Hematopoietic multipotent progenitor cell treated with erythropoietin and hydrocortisone succinate and interleukin-3 and kit ligand, for 6 days (in vitro differentiated cells): ENCODE results near the gene TM4SF18.
"Not testable (repeated sequence)": the region's sequence is repeated elsewhere in the genome, so short reads cannot be mapped to it uniquely, and the experiment has no call there.

Source experiments
- DNase-seq: peaks from one replicate; pipeline ENCODE4 v3.0.0-alpha.2; 2015

Gene TM4SF18

DNA sequence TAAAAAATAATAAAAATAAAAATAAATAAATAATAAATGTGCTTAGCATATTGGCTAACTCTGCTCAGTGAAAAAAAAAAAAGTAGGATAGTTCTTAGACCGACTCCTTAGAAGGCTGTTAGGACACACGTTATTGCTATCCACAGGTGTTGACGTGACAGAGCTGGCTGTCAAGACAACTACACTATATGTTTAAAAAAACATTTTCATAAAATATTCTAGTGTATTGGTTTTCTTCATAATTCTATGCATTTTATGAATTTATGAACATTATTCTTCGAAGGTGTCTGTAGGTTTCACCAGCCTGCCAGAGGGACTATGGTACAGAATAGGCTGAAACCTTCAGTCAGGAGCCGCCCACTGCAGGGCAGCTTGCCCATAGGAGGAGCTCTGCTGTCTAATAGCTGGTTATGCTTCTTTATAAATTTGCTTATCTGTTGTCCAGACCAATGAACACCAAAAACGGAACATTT lies 34.8 kb upstream of the TM4SF18 start:
- DNase-seq = no peak

DNA sequence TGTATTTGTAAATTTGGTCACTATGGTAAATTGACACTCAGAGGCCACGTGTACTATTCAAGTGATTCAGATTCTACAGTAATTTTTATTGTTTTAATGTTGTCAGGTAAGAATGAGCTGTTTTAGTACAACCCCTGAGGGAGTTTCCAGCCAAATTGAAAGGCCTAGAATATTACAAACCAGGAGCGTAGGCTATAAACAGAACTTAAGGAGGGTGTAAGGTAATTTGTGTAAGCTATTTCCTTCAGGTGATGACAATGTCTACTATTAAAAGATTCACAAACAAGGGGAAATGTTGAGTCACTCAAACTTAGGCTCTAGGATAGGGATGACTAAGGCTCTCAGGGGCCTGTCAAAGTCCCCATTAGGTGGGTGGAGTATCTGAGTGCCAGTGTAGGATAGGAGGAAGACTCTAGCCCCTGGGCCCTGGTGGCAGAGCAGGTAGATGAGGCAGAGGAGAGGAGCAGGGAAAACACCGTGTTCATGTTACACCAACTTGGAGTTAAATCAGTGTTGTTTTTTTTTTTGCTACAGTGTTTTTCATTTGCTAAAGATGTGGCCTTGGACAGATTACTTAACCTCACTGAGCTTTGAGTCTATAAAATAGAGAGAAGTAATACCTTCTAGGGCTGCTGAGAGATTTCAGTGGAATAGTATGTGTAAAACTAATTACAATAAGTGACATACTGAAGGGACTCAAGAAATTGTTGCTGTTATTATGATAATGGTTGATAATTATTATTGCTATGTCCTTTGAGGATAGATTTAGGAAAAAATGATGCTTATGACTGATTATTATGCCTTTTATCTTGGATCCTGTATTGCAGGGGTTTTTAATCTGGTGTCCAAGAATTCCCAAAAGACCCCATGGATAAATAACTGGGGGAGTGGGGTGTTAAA lies 33.8 kb upstream of the TM4SF18 start:
- no peak for DNase-seq

DNA sequence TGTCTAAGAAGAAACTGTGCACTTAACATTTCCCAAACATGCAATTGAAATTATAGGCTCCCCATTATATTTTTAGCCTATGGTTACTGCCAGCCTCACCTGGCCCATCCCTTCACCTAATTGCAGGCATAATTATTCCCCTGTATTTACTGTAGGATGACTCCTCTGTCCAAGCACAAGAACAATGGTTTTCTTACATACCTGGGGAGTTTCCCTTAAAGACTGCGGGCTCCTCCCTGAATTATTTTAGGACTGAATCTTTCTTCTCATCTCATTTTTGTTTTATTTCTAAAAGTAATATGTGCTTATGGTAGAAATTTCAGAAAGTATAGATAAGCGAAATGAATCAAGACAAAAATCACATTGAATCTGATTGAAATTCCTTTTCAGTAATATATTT lies 32.6 kb upstream of the TM4SF18 start:
- DNase-seq = no peak

DNA sequence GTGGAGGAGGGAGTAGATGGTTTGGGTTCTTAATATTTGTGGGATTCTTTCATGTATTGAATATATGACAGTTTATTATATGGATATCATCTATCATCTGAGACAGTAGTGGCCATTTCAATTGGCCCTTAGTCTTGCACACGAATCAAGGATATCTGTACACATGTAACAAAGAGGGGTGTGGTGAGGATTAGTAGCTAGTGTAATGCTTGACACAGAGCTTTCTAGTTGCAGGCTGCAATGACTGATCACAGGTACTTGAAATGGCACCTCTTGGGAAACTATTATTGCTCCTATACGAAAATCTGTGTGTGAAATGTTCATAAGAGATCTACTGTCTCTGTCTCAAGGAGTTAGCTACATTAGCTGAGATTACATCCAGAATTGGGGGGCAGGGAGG lies 31.2 kb upstream of the TM4SF18 start:
- DNase-seq = no peak

DNA sequence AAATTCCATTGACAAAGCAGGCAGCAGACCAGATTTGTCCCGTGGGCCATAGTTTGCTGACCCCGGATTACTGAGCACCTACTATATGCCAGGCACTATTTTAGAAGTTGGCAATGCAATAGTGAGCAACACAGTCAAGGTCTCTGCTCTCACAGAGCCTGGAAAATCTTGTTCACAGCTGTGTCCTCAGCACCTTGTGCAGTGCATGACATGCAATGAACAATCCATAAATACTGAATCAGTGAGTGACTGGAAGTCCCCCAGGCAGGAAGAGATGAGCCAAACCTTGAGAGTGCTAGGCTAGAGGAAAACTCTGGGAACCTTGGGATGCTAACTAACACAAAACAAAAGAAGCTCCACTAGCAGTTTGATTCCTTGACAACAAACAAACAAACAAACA lies 29.6 kb upstream of the TM4SF18 start:
- no peak for DNase-seq

DNA sequence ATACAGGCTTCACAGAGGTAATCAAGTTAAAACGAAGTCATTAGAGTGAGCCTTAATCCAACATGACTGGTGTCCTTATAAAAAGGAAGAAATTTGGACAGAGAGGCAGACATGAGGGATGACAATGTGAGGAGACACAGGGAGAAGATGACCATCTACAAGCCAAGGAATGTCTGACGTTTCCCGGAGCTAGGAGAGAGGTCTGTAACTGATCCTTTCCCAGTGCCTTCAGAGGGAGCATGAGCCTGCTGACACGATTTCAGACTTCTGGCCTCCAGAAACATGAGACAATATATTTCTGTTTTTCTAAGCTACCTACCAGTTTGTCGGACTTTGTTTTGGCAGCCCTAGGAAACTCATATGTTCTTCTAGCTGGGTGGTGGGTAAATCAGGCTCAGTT lies 28.9 kb upstream of the TM4SF18 start:
- no peak for DNase-seq

DNA sequence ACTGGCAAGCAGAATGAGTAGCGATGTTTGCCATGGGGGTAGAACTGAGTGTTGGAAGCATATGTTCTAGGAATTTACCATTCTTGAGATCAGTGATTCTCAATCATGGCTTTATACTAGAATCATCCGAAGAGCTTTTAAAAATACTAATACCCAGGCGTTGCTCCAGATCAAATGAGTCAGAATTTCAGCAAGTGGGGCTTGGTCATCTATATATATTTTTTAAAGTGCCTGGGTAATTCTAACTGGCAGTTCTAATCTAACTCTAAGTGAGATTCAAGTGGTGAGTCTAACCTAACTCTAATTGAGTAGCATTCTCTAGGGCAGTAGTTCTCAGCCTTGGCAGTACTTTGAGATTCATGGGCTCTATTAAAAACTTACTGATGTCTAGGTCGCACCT lies 23.2 kb upstream of the TM4SF18 start:
- no peak for DNase-seq

DNA sequence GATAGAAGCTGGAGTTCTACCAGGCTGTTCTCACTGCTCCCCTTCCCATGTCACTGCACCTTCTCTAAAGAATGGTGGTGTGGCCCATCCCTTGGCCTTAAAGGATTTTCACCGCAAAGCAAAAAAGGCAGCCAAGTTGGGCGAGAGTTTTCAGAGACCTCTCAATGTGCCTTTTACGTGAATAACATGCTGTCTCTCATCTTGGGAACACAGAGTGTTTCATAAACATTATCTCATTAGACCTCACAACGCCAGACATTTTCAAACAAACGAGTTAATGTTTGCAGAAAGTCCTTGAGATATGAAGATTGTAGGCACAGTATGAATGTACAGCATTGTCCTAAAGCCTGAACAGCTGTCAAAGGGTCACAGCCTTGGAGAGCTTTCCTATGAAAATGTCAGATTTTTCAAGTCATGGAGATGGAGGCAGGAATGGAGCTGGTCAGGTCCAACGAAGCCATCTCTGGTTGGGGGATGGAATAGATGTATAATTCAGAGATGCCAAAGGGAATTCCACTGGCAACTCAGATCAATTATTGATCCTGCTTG lies 22.7 kb upstream of the TM4SF18 start:
- DNase-seq = no peak

DNA sequence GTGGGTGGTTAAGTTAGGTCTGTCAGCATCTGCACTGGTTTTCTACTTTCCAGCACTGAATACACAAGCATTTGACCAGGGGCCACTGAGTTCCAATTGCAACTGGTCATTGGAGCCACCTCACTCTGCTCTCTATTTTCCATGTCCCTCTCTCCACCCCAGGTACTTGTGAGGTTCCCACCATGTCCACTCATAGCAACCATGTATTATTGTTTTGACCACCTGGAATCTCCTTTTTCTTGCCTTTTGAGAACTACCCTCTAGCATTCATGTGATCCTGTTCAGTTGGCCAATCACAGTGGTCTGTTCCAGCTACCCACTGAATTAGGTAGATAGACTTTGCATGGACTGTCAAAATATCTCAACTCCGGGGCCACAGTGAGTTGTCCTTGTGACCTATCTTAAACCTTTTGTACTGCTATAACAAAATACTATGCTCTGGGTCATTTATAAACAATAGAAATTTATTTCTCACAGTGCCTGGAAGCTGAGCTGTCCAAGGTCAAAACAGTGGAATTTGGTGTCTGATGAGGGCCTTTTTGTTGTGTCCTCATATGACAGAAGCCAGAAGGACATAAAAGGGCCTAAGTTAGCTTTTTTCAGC lies 20.2 kb upstream of the TM4SF18 start:
- DNase-seq = no peak

DNA sequence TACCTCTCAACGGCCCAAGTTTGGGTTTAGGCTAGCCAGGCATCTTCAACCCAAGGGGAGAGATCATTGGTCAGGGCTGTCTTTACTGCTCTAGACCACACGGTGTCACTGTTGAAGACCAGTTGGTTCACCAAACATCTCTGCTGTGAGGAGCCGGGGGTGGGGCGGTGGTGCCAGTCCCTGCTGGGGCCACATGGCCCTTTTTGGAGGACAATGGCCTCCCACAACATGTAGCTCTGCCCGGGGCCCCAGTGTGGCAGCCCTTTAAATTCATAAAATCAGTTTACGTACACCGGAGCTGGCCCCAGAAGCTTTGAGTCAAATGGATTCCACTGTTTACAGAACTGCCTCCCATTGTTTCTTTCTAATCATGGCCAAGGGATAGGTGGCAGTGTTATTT lies 19.1 kb upstream of the TM4SF18 start:
- peak; percentile 80 for DNase-seq

DNA sequence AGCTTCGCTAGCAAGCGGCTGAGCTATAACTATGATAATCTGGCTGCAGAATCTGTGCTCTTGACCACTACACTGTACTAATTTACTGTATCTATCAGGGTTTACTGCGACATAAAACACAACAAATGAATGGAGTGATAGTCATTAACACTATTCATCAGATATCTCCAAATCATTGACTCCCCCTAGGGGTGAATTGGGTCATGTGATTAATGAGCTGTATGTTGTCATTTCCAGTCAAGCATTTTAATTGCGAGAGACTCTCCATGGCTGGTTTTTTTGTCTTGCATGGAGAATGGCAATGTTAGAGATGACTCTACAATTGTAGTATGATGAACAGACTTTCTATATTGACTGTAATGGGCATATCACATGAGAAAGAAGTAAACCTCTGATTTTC lies 10.5 kb upstream of the TM4SF18 start:
- DNase-seq = peak; percentile 15

DNA sequence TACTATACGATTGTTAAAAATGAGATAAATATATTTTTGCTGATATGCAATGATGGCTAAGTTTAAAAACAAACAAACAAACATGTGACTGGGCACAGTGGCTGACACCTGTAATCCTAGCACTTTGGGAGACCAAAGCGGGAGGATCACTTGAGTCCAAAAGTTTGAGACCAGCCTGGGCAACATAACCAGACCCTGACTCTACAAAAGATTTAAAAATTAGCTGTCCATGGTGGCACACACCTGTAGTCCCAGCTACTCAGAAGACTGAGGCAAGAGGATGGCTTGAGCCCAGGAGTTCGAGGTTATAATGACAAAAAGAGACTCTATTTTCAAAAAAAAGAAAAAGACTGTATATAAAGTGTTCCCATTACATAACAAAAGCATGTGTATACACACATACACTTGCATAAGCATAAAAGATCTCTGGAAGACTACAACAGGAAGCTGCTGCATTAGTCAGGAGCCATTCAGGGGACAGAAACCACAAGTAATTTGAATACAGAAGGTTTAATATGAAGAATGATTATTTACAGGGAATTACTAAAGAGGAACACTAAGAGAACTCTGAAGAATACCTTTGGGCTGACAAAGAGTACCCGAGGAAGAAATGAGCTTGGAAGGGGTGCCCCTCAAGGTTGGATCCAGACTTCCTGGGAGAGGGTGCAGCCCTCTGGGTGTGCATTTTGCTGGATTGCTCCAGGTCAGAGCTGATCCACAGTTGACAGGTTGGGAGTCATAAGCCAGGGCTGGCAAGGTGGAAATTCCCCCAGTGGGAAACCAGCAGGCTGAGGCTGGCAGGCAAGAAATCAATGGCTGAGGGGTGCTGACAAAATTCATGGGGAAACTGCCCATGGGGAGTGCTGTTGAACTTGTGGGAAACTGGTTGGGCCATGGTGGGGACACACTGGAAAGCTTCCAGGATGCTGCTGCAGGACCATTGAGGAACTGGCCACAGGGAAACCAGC lies 9.3 kb upstream of the TM4SF18 start:
- DNase-seq = peak; percentile 15

DNA sequence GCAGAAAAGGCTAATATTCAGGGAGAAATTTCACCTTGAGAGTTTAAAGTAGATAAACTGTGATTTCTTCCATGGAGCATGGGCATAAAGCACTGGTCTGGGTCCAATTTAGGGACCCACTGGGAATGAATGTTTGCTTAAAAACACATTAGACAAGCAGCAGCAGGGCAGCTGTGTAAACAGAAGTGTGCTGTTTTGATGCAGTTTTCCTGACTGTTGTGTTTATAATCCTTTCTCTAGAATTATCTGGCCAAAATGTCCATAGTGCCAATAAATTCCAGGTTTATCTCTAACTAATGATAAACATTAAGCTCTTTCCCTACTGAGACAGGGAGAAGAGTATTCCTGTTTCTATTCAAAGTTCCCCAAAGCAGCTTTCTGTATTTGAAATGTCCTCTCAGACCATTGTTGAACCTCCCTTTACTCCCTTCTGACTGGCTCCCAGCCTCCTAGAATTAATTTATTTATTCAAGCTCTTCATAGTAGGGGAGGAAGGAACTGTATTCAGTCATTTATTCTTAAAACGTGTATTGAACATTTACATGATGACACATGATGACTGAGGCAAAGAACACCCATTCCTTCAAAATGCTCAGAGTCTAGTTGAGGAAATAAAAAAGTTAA lies 7.0 kb upstream of the TM4SF18 start:
- no peak for DNase-seq

DNA sequence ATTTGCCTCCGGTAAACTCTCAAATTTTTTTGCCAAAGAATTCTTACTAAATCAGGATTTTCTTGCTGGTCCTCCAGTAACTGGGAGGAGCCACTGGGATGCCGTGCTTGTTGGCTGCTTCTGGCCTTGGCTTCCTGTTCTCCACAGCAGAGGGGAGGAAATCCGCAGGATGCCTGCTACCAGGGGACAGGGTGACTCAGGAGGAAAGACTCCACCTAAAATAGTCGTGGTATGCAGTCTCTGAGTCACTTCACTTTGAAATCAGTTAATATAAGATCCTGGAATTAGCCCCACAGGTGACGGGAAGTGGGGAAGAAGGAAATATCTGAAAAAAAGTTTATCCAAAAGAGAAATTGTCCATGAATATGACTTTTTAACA lies 6.5 kb upstream of the TM4SF18 start:
- peak; percentile 14 for DNase-seq

DNA sequence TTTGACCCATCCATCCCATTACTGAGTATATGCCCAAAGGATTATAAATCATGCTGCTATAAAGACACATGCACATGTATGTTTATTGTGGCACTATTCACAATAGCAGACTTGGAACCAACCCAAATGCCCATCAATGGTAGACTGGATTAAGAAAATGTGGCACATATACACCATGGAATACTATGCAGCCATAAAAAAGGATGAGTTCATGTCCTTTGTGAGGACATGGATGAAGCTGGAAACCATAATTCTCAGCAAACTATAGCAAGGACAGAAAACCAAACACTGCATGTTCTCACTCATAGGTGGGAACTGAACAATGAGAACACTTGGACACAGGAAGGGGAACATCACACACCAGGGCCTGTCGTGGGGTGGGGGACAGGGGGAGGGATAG lies 4.0 kb upstream of the TM4SF18 start:
- not testable (repeated sequence) for DNase-seq

DNA sequence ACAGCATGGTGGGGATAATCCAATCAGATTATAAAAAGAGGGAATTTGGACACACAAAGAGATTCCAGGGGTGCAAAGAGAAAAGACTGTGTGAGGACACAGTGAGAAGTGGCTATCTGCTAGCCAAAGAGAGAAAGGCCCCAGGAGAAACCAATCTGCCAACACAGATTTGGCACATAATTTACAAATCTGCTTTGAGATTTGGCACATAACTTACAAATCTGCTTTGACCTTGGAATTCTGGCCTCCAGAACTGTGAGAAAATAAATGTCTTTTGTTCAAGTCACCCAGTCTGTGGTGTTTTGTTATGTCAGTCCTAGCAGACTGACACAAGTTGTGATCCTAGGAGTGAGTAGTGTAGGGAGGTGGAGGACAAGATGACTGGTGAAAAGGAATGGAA lies 3.5 kb upstream of the TM4SF18 start:
- DNase-seq = no peak

DNA sequence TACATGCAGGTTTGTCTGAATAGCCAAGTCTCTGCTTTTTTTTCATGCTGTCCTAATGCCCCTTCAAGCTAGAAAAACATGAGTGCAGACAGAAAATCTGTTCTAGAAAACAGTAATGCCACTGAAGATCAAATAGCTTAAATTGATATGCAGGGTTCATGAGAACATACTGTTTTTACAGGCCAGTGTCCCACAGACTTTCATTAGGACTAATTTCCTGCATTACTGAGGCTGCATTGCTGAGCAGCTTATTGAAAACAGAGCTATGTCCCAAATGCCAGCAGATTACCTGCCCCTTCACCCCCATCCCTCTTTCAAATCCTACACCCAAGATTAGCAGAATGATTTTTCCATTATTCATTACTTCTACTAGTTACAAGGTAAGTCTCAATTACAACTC lies 665 bp downstream of the TM4SF18 start:
- DNase-seq = no peak

DNA sequence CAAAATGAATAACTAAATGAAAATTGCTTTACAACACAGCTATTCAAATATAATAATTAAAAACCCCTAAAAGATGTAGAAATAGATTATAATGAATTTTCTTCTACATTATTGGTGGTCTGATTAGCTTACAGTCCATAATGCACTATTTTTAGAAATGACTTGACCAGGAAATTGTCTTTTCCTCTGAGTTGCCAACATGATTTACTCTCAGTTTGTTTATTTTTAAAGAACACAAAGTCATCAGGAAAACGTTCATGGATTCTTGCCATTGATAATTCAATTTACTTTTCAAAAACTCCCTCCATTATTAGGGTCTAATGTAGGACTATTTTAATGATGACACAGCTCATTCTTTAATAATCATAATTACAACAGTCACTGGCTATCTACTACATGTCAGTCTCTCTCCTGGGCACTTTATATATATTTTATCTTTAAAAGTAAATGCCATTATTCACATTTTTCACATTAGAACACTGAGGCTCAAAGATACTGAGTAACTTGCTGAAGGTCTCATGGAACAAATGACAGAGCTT lies 1.1 kb downstream of the TM4SF18 start:
- DNase-seq = no peak

DNA sequence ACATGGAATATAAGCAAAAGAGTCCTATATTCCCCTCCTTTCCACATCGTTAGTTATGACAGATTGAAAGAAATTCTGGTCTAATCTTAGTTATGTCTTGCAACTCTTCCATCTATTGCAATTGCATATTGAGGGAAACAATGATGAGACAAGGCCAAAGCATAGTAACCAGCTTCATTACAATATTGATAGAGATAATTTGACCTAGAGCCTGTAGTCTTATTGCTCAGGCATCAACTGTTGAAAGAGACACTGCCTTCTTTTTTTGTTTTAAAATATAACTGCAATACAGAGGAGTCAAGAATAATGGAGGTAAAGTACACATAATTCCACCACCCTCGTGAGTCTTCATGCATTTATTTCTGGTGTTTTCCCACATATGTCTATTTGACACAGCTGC lies 2.0 kb downstream of the TM4SF18 start:
- DNase-seq = no peak

DNA sequence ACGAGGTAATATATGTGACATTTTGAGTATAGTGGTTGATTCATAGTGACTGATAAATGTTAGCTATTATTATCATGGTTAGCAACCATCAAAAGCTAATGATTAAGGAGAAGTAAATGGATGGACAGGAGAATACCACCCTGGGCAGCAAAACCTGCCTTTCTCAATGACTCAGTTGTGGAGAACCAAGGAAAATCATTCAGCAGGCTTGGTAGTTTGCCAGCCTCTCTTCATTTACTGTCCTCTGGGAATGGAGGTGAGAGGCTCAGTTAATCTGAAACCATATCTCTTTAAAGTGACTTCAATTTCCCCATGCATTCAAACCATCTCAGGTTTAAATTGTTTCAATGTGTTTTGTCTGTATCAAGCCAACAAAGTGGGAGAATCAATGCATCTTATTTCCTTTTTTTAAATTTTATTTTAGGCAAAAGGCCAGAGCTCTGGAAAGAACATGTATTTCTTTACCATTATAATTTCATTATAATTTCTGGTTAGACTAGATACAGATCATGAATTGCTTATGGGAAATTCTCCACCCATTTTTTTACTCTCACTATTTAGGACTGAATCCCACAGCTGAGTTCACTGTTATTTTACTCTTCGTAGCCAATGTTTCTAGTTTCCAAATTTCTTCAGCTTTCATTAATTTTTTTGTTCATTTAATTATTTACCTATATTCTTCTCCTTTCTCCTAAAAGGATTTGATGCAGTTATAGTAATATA lies 2.7 kb downstream of the TM4SF18 start:
- DNase-seq = no peak

DNA sequence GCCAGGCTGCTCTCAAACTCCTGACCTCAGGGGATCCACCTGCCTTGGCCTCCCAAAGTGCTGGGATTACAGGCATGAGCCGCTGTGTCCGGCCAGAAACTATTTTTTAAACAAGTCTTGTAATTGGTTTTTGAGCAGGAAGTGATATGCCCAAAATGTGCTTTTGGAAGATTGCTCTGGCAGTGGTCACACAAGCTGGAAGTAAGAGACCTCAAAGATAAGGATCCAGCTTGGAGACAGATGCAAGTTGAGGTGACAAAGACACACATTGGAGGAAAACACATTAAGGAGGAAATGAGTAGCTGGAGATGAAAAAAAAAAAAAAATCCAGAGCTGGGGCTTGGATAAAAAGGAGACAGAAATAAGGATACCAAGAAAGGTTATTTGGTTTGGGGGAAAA lies 6.3 kb downstream of the TM4SF18 start:
- DNase-seq = peak; percentile 12

DNA sequence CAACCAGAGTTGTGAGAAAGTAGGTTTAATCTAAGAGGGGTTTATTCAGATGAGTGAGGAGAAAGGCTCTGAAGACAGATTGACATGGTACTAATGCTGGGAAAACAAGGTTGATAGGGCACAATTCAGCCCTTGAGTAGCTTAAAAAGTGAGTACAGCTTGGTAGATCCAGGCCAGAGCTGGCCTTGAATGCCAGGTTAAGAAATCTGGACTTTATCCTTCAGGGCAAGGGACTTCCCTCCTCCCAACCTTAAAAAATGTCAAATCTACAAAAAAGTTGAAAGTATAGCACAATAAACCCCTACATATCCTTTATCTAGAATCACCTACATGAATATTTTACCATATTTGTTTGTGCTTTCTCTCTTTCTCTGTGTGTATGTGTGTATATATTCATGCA lies 7.9 kb downstream of the TM4SF18 start:
- no peak for DNase-seq
